Stimulated activated naive CD8-positive, alpha-beta T cell treated with anti-CD3 and anti-CD28 coated beads, Interleukin-15, Interleukin-2, amounts not matched to agents 100 ng/mL and 50 ng/mL, for 24 hours (primary cell): ENCODE data around the gene SNCA.

Experiments used
- H3K27ac Mint-ChIP-seq: one replicate; pipeline ENCODE4 v1.8.0; 2021; ENCODE audit warnings: mild to moderate bottlenecking, mixed read lengths
- H3K27me3 Mint-ChIP-seq: one replicate; pipeline ENCODE4 v1.8.0; 2021; ENCODE audit warnings: mixed read lengths
- H3K36me3 Mint-ChIP-seq: one replicate; pipeline ENCODE4 v1.8.0; 2021; ENCODE audit warnings: low read depth, mixed read lengths
- H3K4me1 Mint-ChIP-seq: one replicate; pipeline ENCODE4 v1.8.0; 2021; ENCODE audit warnings: low read depth, mixed read lengths
- H3K4me3 Mint-ChIP-seq: one replicate; pipeline ENCODE4 v1.8.0; 2021; ENCODE audit warnings: mild to moderate bottlenecking, mixed read lengths
- H3K9me3 Mint-ChIP-seq: one replicate; pipeline ENCODE4 v1.8.0; 2021; ENCODE audit warnings: mixed read lengths

Gene SNCA

DNA sequence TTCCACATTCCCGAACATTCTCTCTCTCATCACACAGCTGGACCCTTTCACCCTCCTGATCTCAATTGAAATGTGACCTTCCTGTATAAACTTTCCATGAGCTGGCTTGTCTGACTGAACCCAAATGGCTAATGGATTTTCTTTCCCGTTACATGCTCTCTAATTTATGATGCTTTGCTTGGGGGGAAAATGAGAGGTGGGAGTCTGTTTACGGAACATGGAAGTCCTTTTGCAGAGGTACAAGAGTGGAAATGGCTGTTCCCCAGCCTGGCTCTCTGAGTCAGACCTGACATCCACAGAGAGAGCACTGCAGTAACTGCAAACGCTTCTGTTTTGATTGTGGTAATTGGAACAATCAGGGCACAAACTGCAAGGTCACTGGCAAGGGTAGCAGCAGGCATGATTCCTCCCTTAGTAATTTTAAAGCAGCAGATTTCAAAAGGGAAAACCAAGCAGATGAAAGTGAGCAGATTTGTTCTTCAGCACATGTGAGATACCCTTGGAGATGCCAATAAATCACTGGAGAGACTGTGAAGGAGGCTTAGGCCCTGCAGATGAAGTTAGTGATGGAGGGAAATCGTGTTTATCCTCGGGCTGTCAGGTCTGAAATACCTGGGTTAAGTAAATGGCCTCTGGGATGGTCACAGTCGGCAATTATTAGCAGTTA, 83.9 kb downstream of the SNCA start:
- Mint-ChIP-seq H3K9me3 (no peaks in the 10 kb centered on the region), H3K4me1 (no peaks in the 10 kb centered on the region), H3K27me3 (no peaks in the 10 kb centered on the region), H3K4me3 (no peak overlapping the region), H3K27ac (no peak overlapping the region), H3K36me3 (no peaks in the 10 kb centered on the region)

DNA sequence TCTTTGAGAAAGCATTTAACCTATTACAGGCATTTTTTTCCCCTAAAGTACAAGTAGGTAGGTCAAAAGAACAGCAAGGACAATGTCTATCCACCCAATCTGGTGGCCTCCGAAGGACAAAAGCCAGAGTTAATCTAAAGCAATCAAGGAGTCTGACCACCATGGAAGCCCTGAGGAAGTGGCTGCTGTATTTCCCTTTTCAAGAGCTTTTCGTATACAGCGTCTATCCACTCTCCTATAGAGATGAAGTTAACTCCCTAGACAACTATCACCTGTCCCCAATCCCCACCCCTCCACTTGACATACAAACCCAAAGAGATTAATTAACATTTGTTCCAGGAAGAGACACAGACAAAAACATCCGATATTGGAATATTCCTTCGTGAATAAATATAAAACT, 85.5 kb downstream of the SNCA start:
- no peak overlapping the region for H3K27ac Mint-ChIP-seq
- no peaks in the 10 kb centered on the region for H3K9me3 Mint-ChIP-seq
- no peaks in the 10 kb centered on the region for H3K4me1 Mint-ChIP-seq
- H3K27me3 Mint-ChIP-seq, result no peaks in the 10 kb centered on the region
- H3K36me3 Mint-ChIP-seq, result no peaks in the 10 kb centered on the region
- H3K4me3 Mint-ChIP-seq, result no peak overlapping the region

DNA sequence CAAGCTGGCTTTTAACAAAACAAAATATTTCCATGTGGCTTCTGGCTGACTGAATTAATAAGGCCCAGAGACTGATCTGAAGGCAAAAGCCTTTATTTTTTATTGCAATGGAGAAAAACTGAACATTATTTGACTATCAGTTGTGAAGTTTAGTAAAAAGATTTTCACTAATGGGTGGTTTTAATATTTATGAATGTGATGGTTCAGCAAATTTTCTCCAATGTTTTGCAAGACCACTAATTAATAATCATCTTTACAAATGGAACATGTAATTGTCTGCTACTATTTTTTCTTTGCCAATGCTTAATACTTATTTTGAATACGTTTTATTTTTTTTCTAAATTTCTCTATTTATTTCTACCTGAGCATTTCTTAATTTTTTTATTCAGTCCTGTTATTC, 90.6 kb downstream of the SNCA start:
- Mint-ChIP-seq H3K9me3 (no peaks in the 10 kb centered on the region), H3K27ac (no peak overlapping the region), H3K4me3 (no peak overlapping the region), H3K27me3 (peaks cover 5% of the 10 kb centered on the region), H3K4me1 (no peaks in the 10 kb centered on the region), H3K36me3 (no peaks in the 10 kb centered on the region)

DNA sequence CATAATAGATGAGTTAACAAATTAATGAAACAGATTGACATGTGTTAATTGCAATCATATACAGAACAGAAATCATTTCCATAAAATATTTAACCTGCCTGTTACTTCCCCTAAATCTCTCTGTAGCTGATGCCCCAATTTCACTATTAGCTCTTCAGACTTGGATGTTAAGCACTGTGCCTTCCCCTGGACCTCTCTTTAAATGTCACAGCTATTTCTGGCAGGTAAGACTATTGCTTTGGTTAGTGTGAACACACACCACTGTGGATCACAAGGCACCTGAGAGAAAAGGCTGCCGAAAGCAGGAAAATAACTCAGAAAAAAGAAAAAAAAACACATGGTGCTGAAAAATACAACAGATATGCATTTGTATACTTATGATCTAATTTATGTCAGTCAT, 91.3 kb downstream of the SNCA start:
- H3K9me3 Mint-ChIP-seq, result no peaks in the 10 kb centered on the region
- peaks cover 7% of the 10 kb centered on the region for H3K27me3 Mint-ChIP-seq
- H3K4me3 Mint-ChIP-seq, result no peak overlapping the region
- H3K27ac Mint-ChIP-seq, result no peak overlapping the region
- no peaks in the 10 kb centered on the region for H3K4me1 Mint-ChIP-seq
- no peaks in the 10 kb centered on the region for H3K36me3 Mint-ChIP-seq

DNA sequence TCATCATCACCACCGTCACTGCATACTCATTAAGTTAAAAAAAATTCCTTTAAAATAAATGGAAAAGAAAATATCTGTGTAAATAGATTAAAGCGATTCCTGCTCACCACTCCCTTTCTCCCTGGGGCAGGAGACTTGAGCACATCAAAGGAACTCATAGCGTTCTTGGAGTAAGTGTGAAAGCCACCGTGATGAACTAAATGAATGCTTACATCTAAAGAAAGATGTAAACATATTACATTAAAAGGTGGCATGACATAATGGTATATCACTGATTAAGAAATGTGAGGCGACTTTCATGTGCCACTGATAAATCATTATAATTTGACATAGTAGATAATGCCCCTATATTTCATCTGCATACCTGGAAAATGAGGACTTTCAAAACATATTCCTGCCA, 92.0 kb downstream of the SNCA start:
- Mint-ChIP-seq H3K4me3 (no peak overlapping the region), H3K27me3 (peaks cover 7% of the 10 kb centered on the region), H3K36me3 (no peaks in the 10 kb centered on the region), H3K9me3 (no peaks in the 10 kb centered on the region), H3K27ac (no peak overlapping the region), H3K4me1 (no peaks in the 10 kb centered on the region)

DNA sequence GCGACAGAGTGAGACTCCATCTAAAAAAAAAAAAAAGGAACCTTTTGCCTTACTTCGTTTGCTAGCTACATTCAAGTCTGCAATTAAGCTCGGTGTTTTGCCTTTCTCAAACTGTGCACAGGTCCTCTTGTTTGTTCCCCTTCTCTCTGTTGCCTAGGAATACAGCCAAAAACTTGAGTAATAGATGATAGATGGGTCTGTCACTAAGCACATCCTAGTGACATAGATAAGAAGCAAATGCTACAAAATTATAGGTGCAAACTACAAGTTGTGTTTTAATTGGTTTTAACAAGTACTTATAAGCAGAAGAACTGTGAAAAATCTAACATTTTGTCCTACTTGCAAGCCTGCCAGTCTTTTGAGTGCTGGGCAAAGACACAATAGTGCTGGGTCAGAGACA, 95.2 kb downstream of the SNCA start:
- no peak overlapping the region for H3K4me3 Mint-ChIP-seq
- no peaks in the 10 kb centered on the region for H3K4me1 Mint-ChIP-seq
- no peaks in the 10 kb centered on the region for H3K9me3 Mint-ChIP-seq
- no peak overlapping the region for H3K27ac Mint-ChIP-seq
- no peaks in the 10 kb centered on the region for H3K36me3 Mint-ChIP-seq
- H3K27me3 Mint-ChIP-seq, result peaks cover 7% of the 10 kb centered on the region

DNA sequence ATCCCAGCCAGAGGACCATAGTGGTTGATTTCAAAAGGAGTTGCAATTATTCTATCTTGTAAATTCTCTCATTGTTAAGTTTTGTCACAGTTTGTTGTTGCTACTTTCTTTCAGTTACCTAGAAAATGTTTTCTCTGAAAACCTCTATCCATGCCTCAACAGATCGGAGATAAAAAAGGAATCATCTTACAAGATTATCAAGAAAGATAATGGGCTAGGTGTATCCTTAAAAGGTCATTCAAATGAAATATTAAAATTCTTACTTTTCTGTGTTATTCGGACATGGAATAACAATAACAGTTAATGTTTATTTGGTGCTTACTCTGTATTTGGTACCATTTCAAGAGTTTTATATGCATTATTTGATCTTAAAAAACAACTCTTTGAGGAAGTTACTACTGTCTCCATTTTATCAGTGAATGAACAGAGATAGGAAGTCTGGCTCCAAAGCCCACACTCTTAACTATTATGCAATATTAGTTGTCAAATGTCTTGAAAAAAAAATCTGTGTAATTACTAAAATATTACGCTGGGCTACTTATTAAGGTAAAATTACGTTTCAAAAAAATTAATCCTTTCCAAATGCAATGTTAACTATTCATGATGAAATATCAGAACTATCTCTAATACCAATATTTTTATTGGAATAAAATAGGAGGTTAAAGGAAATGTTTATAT, 97.5 kb downstream of the SNCA start:
- no peaks in the 10 kb centered on the region for H3K4me1 Mint-ChIP-seq
- H3K36me3 Mint-ChIP-seq, result no peaks in the 10 kb centered on the region
- H3K27ac Mint-ChIP-seq, result no peak overlapping the region
- H3K27me3 Mint-ChIP-seq, result peaks cover 2% of the 10 kb centered on the region
- H3K9me3 Mint-ChIP-seq, result no peaks in the 10 kb centered on the region
- H3K4me3 Mint-ChIP-seq, result no peak overlapping the region

DNA sequence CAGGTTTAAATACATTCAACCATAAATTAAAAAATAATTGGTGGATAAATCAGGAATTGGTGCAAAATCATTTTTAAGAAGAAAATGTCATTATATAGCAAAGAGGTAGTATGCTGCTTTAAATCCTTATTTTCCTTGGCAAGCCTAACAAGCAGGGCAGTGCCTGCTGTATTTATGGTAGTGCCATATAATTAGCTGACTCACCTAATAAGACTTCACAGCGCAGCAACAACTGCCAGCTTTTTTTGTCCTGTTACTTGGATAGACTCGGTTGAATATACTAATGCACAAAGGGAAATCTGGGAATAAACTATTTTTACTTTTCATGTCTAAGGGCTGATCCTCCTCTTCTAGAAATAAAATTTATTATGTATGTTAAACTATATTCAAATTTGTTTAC, 99.1 kb downstream of the SNCA start:
- H3K9me3 Mint-ChIP-seq, result no peaks in the 10 kb centered on the region
- no peak overlapping the region for H3K27ac Mint-ChIP-seq
- no peaks in the 10 kb centered on the region for H3K4me1 Mint-ChIP-seq
- H3K4me3 Mint-ChIP-seq, result no peak overlapping the region
- H3K36me3 Mint-ChIP-seq, result no peaks in the 10 kb centered on the region
- H3K27me3 Mint-ChIP-seq, result peaks cover 2% of the 10 kb centered on the region

DNA sequence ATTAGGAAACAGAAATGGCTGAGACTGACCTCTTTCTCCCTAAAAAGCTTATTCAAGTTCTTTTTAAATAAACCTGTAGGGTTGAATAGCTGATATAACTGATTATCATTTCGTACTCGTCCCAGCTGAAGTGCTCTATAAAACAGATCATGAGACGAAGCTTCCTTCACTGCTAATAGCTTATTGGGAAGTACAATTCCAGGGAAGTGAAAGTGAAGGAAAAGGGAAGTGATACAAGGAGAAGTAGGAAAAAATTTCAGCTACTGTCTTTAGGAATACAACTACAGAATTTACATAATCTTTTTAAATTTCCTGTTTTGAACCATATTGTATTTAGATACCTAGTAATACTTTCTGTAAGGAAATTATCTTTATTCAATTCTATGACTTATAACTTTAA, 103.0 kb downstream of the SNCA start:
- H3K27ac Mint-ChIP-seq, result no peak overlapping the region
- no peak overlapping the region for H3K4me3 Mint-ChIP-seq
- H3K36me3 Mint-ChIP-seq, result no peaks in the 10 kb centered on the region
- no peaks in the 10 kb centered on the region for H3K4me1 Mint-ChIP-seq
- no peaks in the 10 kb centered on the region for H3K9me3 Mint-ChIP-seq
- H3K27me3 Mint-ChIP-seq, result no peaks in the 10 kb centered on the region

DNA sequence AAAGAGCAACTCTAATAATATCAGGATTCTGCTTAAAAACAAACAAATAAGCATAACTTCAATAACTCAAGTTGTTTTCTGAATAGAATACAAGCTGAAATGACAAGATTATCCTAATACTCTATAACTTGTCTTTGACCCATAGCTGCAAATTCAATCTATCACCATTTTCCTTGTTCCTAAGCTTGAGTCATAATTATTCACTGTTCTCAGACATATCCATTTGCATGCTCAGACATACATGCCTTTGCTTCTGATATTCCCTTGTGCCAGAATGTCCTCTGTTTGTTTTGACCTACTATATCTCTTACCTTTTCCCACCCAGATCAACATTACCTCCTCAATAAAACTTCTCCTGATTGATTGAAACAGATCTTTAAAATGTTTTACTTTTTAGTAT, 109.7 kb downstream of the SNCA start:
- no peak overlapping the region for H3K27ac Mint-ChIP-seq
- no peaks in the 10 kb centered on the region for H3K9me3 Mint-ChIP-seq
- no peak overlapping the region for H3K4me3 Mint-ChIP-seq
- H3K27me3 Mint-ChIP-seq, result peaks cover 3% of the 10 kb centered on the region
- no peaks in the 10 kb centered on the region for H3K4me1 Mint-ChIP-seq
- no peaks in the 10 kb centered on the region for H3K36me3 Mint-ChIP-seq

DNA sequence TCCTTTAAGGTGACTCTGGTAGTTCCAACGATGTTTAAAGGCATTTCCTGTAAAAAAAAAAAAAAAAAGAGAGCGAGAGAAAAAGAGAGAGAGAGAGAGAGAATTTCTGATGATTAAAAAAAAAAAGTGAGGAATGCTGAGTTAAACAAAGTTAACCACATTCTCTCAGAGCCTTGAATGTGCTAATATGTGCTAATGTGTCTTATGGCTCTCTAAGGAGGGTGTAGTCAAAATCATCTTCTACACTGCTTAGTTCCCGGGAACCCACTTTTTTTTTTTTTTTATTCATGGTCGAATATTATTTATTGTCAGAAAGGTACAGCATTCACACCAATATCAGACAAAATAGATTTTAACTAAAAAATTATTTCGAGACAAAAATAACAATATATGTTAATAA, 111.7 kb downstream of the SNCA start:
- no peak overlapping the region for H3K27ac Mint-ChIP-seq
- no peaks in the 10 kb centered on the region for H3K4me1 Mint-ChIP-seq
- peaks cover 3% of the 10 kb centered on the region for H3K27me3 Mint-ChIP-seq

DNA sequence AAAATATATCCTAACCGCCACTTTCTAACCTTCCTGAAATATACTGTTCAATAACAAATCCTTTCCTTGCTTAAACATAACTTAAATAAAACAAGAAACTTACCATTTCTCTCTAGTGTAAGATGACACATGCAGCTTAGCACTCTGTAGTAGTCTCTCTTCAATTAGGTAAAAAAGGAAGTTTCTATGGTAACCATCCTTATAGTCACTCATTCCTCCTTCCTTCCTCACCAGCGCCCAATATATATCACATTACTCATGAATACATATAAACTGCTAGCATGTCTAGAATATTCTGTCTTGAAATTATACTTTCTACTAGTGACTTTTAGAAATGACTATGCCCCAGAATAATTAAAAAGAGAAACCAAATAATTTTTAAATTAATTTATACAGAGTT, 112.2 kb downstream of the SNCA start:
- Mint-ChIP-seq H3K4me1 (no peaks in the 10 kb centered on the region), H3K27me3 (peaks cover 3% of the 10 kb centered on the region), H3K36me3 (no peaks in the 10 kb centered on the region), H3K27ac (no peak overlapping the region), H3K9me3 (no peaks in the 10 kb centered on the region), H3K4me3 (no peak overlapping the region)

More for the DNA sequence above, 111.7 kb downstream of the SNCA start:
- Mint-ChIP-seq H3K36me3 (no peaks in the 10 kb centered on the region), H3K4me3 (no peak overlapping the region), H3K9me3 (no peaks in the 10 kb centered on the region)

DNA sequence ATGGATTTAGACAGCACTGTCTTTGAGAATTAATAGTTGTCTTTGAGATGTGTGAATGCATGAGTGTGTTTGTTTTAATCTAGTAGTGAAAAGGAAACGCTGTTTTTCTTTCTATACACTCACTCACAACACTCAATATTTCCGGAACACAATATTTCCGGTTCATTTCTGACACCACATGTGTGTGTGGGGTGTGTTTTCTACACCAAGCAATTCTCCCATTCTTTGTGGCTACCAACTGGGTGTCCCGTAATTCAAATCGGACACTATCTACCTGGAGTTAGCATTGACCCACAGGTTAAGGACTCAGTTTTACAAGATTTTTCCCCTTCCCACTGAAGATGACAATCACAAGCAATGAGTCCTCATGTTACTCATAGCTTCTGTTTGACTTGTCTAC, 113.9 kb downstream of the SNCA start:
- H3K36me3 Mint-ChIP-seq, result no peaks in the 10 kb centered on the region
- H3K4me1 Mint-ChIP-seq, result no peaks in the 10 kb centered on the region
- no peak overlapping the region for H3K27ac Mint-ChIP-seq
- no peaks in the 10 kb centered on the region for H3K9me3 Mint-ChIP-seq
- no peak overlapping the region for H3K4me3 Mint-ChIP-seq
- H3K27me3 Mint-ChIP-seq, result peaks cover 3% of the 10 kb centered on the region

DNA sequence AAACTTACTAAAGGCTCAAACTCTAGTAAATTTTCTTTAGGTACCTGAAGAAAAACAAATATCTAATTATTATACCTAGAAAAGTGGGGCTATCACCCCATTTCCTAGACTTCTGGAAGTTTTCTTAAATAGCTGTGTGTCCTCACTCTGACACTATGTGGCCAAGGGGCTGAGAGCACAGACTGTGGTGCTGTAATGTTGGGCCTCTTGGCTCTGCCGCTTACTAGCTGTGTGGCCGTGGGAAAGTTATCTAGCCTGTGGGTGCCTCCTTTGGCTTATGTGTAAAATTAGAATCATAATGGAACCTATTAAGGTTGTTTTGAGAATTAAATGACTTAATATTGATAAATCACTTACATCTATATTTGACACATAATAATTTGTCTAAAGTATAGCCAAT, 114.4 kb downstream of the SNCA start:
- H3K4me3 Mint-ChIP-seq, result no peak overlapping the region
- peaks cover 3% of the 10 kb centered on the region for H3K27me3 Mint-ChIP-seq
- H3K9me3 Mint-ChIP-seq, result no peaks in the 10 kb centered on the region
- no peaks in the 10 kb centered on the region for H3K36me3 Mint-ChIP-seq
- H3K27ac Mint-ChIP-seq, result no peak overlapping the region
- no peaks in the 10 kb centered on the region for H3K4me1 Mint-ChIP-seq

DNA sequence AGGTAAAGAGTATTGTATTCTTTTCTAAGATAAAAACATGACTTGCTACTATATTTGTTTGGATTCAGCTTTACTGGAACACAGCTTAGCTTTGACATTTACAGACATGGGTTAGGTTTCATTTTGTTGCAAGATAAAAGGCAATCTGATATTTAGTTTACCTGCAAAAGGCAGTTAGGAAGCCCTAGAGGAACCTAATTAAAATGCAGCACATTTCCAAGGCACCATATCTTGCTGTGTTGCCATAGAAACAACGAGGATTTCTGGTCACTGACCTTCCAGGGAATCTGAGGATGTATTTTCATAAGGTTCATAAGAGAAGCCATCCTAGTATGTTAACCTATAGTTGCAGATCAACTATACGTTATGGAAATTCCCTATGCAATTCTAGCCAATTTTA, 116.0 kb downstream of the SNCA start:
- no peak overlapping the region for H3K27ac Mint-ChIP-seq
- H3K27me3 Mint-ChIP-seq, result peaks cover 3% of the 10 kb centered on the region
- H3K9me3 Mint-ChIP-seq, result no peaks in the 10 kb centered on the region
- H3K4me1 Mint-ChIP-seq, result no peaks in the 10 kb centered on the region
- no peaks in the 10 kb centered on the region for H3K36me3 Mint-ChIP-seq
- H3K4me3 Mint-ChIP-seq, result no peak overlapping the region

DNA sequence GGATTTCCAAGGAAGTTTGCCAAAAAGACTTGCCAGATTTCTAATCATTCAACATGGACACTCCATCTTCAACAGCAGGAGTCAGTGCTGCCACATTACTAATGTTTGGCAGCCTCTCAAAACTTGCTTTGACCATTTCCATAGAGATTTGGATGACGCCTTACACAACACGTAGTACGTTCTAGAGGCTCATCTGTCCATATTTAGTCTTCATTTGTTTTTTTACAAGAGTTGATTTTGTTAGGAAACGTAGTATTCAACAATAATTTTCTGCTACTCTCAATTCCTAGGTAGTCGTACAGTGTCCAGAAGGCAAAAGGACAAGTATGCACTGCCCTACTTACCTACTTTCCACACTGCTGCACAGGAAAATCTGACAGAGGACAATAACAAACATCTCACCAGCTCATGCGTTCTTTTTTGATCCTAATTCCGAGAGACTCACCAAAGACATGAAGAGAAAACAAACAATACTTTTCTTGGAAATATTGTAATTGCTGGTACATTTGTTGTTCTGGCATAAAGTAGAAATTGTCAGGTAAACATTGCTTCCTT, 117.3 kb downstream of the SNCA start:
- Mint-ChIP-seq H3K27me3 (peaks cover 3% of the 10 kb centered on the region), H3K9me3 (no peaks in the 10 kb centered on the region), H3K4me1 (no peaks in the 10 kb centered on the region), H3K27ac (no peak overlapping the region), H3K36me3 (no peaks in the 10 kb centered on the region), H3K4me3 (no peak overlapping the region)
